MM.1S (cell line): ENCODE results near the gene TMEM218.

Experiments
- DNase-seq: peaks from one replicate; pipeline ENCODE4 v3.0.0-alpha.2; 2015
- H2AFZ ChIP-seq: fragments of 300-600 bp; sonication (generic); 2 replicates; pipeline ENCODE4 v1.6.0; 2016; ENCODE audit warnings: antibody characterized with exemption, low read length
- H3F3A ChIP-seq: fragments of 300-600 bp; sonication (generic); 2 replicates; pipeline ENCODE4 v1.6.1; 2016; ENCODE audit warnings: mild to moderate bottlenecking, antibody characterized with exemption, low read length, moderate library complexity, mixed read lengths; ENCODE audit not compliant: insufficient read depth
- H3K27ac ChIP-seq: fragments of 300-600 bp; sonication (generic); 2 replicates; pipeline ENCODE4 v1.5.1; 2016; ENCODE audit warnings: mild to moderate bottlenecking, low read length
- H3K27me3 ChIP-seq: fragments of 300-600 bp; sonication (generic); replicated peaks from 2 replicates; pipeline ENCODE4 v1.6.0; 2016; ENCODE audit warnings: low read length; ENCODE audit not compliant: insufficient read depth
- H3K36me3 ChIP-seq: fragments of 300-600 bp; sonication (generic); replicated peaks from 2 replicates; pipeline ENCODE4 v1.6.1; 2016; ENCODE audit warnings: mild to moderate bottlenecking, low read length, mixed read lengths; ENCODE audit not compliant: insufficient read depth
- H3K4me1 ChIP-seq: fragments of 300-600 bp; sonication (generic); 2 replicates; pipeline ENCODE4 v1.6.1; 2016; ENCODE audit warnings: low read length, mixed read lengths
- H3K4me2 ChIP-seq: fragments of 300-600 bp; sonication (generic); 2 replicates; pipeline ENCODE4 v1.6.0; 2016; ENCODE audit warnings: low read depth, low read length
- H3K4me3 ChIP-seq: fragments of 300-600 bp; sonication (generic); 2 replicates; pipeline ENCODE4 v1.5.1; 2016; ENCODE audit warnings: low read length, mixed read lengths
- H3K79me2 ChIP-seq: fragments of 300-600 bp; sonication (generic); 2 replicates; pipeline ENCODE4 v1.6.1; 2016; ENCODE audit warnings: mixed run types, low read length, mixed read lengths
- H3K9ac ChIP-seq: fragments of 300-600 bp; sonication (generic); 2 replicates; pipeline ENCODE4 v1.6.1; 2016; ENCODE audit warnings: low read length, mixed read lengths
- H3K9me2 ChIP-seq: fragments of 300-600 bp; sonication (generic); replicated peaks from 2 replicates; pipeline ENCODE4 v1.6.1; 2016; ENCODE audit warnings: mild to moderate bottlenecking, low read length, mixed read lengths; ENCODE audit not compliant: insufficient read depth
- H3K9me3 ChIP-seq: fragments of 300-600 bp; sonication (generic); replicated peaks from 2 replicates; pipeline ENCODE4 v1.6.1; 2016; ENCODE audit warnings: mild to moderate bottlenecking, low read length, mixed read lengths; ENCODE audit not compliant: insufficient read depth
- H4K20me1 ChIP-seq: fragments of 300-600 bp; sonication (generic); 2 replicates; pipeline ENCODE4 v1.6.1; 2016; ENCODE audit warnings: mild to moderate bottlenecking, low read length, moderate library complexity, mixed read lengths; ENCODE audit not compliant: insufficient read depth
- CTCF ChIP-seq: fragments of 300-600 bp; sonication (generic); IDR thresholded peaks from 2 replicates; pipeline ENCODE4 v1.5.1; 2016; ENCODE audit warnings: antibody characterized with exemption, low read length, mixed read lengths
- EZH2 ChIP-seq: fragments of 300-600 bp; sonication (generic); optimal IDR thresholded peaks from 2 replicates; pipeline ENCODE3; 2017; ENCODE audit warnings: low read depth, mild to moderate bottlenecking, antibody characterized with exemption, low read length, mixed read lengths
- EZH2phosphoT487 ChIP-seq: fragments of 300-600 bp; sonication (generic); IDR thresholded peaks from 2 replicates; pipeline ENCODE4 v1.6.1; 2018; ENCODE audit warnings: antibody characterized with exemption, low read length

Gene TMEM218

DNA sequence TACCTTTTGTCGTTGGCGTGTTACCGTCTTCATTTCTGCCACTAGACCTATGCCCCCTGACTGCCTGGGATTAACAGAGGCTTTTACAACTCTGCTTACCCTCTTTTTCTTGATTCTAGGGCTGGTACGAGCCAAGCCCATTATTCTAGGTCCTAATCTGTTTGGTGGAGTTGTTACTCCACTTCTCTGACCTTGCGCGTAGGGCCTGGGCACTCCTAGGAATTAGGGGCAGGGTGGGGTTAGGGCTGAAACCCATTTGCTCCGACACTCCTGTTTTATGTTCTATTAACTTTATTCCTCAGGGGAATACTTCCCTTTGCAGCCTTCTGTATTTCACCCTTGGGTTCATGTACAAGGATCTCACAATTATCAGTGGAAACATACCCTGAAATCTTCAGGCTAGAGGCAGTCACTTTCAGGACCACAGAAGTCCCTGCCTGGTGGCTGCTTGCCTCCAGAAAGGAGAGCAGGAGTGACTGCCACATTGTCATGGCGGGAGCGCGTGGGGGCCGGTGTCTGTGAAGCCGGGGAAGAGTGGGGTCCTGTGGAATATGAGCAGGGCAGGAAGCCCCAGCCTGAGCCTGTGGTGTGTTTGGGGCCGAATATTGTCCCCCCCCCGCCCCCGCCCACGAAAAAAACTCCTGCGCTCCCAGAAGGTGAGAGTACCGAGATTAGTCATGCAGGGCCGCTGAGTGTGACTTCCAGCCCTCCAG lies 49.1 kb downstream of the TMEM218 start:
- H3K27me3 ChIP-seq: no peaks in the 10 kb centered on the region
- DNase-seq: no peak
- no peaks in the 10 kb centered on the region for H3K79me2 ChIP-seq
- H3K4me1 ChIP-seq: no peaks in the 10 kb centered on the region
- peak overlapping the region; percentile 73 for H2AFZ ChIP-seq
- no peaks in the 10 kb centered on the region for H4K20me1 ChIP-seq
- H3F3A ChIP-seq: 0 out of 2 replicates have a peak, but pooled peaks cover 3% of the 10 kb centered on the region
- no peaks in the 10 kb centered on the region for H3K36me3 ChIP-seq
- H3K4me3 ChIP-seq: peak overlapping the region; percentile 65
- peak overlapping the region; percentile 11; the same call in 1 of the 2 replicates for H3K27ac ChIP-seq
- H3K9me2 ChIP-seq: no peaks in the 10 kb centered on the region
- H3K4me2 ChIP-seq: peak overlapping the region; percentile 89; the same call in 1 of the 2 replicates
- no peak for TF ChIP-seq CTCF
- no peak for TF ChIP-seq EZH2phosphoT487
- TF ChIP-seq EZH2: no peak
- H3K9ac ChIP-seq: peak overlapping the region; percentile 57; the same call in 1 of the 2 replicates
- H3K9me3 ChIP-seq: no peaks in the 10 kb centered on the region

- Histone ChIP-seq H2AFZ (no peak overlapping the region), H3F3A (0 out of 2 replicates have a peak, but pooled peaks cover 3% of the 10 kb centered on the region), H3K27ac (no peak overlapping the region), H3K9me2 (no peaks in the 10 kb centered on the region), H3K79me2 (no peaks in the 10 kb centered on the region), H3K36me3 (no peaks in the 10 kb centered on the region), H3K9me3 (no peaks in the 10 kb centered on the region), H3K4me2 (no peak overlapping the region), H3K4me1 (no peaks in the 10 kb centered on the region), H3K27me3 (no peaks in the 10 kb centered on the region), H3K4me3 (no peak overlapping the region), H3K9ac (no peak overlapping the region), H4K20me1 (no peaks in the 10 kb centered on the region)
- TF ChIP-seq EZH2 (no peak), CTCF (no peak), EZH2phosphoT487 (no peak)
- no peak for DNase-seq
Measured at GRCh38 chr11:125061281-125061680, 50.1 kb downstream of the TMEM218 start.

GRCh38 chr11:125057693-125058016 lies 53.8 kb downstream of the TMEM218 start:
- H3K4me3 ChIP-seq: no peak overlapping the region
- H3K9me2 ChIP-seq: no peaks in the 10 kb centered on the region
- 0 out of 2 replicates have a peak, but pooled peaks cover 3% of the 10 kb centered on the region for H3F3A ChIP-seq
- DNase-seq: no peak
- TF ChIP-seq CTCF (no peak), EZH2 (no peak), EZH2phosphoT487 (no peak)
- no peaks in the 10 kb centered on the region for H3K27me3 ChIP-seq
- no peak overlapping the region for H3K4me2 ChIP-seq
- no peaks in the 10 kb centered on the region for H4K20me1 ChIP-seq
- no peaks in the 10 kb centered on the region for H3K4me1 ChIP-seq
- no peak overlapping the region for H3K27ac ChIP-seq
- no peaks in the 10 kb centered on the region for H3K79me2 ChIP-seq
- no peaks in the 10 kb centered on the region for H3K36me3 ChIP-seq
- H3K9ac ChIP-seq: no peak overlapping the region
- no peaks in the 10 kb centered on the region for H3K9me3 ChIP-seq
- no peak overlapping the region for H2AFZ ChIP-seq
